Amygdala (tissue), 56 donors: ENCODE measurements around the gene PDCD6IP.
A peak's percentile ranks its signal among the peaks of the same experiment; 100 is the strongest.

Source experiments
- DNase-seq, 56 donors: peaks; one replicate each; lab custom pipeline; 2025; lab: John Stamatoyannopoulos, UW

PDCD6IP gene

GRCh38 chr3:33915796-33916546 lies 117.5 kb downstream of the PDCD6IP start:
- peak in 42 of 56 donors; percentile 6 to 70 (median 28) for DNase-seq

GRCh38 chr3:33918126-33918756 lies 119.8 kb downstream of the PDCD6IP start:
- DNase-seq = peak in 1 of 56 donors; percentile 16
